ENCODE measurements around the gene GLIS2. TPM values are rescaled to one million over a fixed set of nuclear protein-coding genes. Genes with fewer than 3 reads are reported as not detected.
"Not testable (repeated sequence)": the region's sequence is repeated elsewhere in the genome, so short reads cannot be mapped to it uniquely, and the experiment has no call there.

The GLIS2 gene
- polyA plus RNA-seq, 3 donors, result 6.2 to 13.6 (median 11.2) TPM

- 3 to 4% (median 4%) methylated on average over 27 to 30 of the region's 30 CpGs for WGBS, 3 donors
- H3K27ac ChIP-seq (ENCODE audit: low read depth, low read length), result peak overlapping the region; percentile 49
These were observed 12.3 kb downstream of the GLIS2 start for GRCh38 chr16:4328046-4328781.

GRCh38 chr16:4328782-4329775, 13.2 kb downstream of the GLIS2 start:
- 49 to 54% (median 54%) methylated on average over 17 of the region's 17 CpGs for WGBS, 3 donors
- H3K27ac ChIP-seq (ENCODE audit: low read depth, low read length), result peak overlapping the region; percentile 49

DNA sequence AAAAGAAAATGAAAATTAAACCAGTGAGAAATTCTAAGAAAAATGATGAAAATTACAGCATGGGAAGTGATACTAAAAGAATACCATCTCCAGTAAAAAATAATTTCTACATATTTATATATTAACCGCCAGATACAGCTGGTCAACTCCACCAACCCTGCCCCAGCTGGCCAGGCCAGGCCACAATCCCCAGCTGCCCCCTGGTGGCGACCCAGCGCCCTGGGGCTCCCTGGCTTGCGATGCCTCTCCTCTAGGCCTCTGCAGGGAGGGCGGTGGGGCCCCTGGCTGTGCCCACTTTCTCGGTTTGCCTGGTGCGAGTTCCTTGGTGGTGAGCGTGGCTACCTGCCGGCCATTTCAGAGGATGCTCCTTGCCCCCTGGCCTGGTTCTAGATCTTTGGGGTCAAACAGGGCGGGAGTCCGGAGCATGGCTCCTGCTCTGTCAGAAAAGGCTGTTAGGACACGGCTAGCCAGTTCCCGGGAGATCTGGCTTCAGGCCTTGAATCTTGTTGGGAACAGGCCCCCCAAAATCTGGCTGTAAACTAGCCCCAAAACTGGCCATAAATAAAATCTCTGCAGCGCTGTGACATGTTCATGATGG, 14.5 kb downstream of the GLIS2 start:
- WGBS, 3 donors, result 38 to 49% (median 44%) methylated on average over 14 of the region's 14 CpGs

DNA sequence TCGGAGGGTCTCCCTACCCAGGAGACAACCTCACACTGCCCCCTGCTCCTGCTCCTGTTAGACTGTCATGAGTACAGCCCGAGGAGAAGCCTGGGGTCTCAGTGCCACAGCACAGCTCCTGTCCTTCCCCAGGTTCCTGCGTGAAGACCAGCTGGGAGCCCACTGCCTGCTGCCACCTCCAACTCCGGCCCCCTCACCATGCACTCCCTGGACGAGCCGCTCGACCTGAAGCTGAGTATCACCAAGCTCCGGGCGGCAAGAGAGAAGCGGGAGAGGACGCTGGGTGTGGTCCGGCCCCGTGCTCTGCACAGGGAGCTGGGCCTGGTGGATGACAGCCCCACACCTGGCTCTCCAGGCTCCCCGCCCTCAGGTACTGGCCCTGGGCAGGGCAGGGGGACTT, 16.2 kb downstream of the GLIS2 start:
- WGBS, 3 donors, result 88 to 94% (median 89%) methylated on average over 14 of the region's 14 CpGs
- no peak overlapping the region for H3K27ac ChIP-seq (ENCODE audit: low read depth, low read length)

More for the DNA sequence above, 14.5 kb downstream of the GLIS2 start:
- no peak overlapping the region for H3K27ac ChIP-seq (ENCODE audit: low read depth, low read length)

DNA sequence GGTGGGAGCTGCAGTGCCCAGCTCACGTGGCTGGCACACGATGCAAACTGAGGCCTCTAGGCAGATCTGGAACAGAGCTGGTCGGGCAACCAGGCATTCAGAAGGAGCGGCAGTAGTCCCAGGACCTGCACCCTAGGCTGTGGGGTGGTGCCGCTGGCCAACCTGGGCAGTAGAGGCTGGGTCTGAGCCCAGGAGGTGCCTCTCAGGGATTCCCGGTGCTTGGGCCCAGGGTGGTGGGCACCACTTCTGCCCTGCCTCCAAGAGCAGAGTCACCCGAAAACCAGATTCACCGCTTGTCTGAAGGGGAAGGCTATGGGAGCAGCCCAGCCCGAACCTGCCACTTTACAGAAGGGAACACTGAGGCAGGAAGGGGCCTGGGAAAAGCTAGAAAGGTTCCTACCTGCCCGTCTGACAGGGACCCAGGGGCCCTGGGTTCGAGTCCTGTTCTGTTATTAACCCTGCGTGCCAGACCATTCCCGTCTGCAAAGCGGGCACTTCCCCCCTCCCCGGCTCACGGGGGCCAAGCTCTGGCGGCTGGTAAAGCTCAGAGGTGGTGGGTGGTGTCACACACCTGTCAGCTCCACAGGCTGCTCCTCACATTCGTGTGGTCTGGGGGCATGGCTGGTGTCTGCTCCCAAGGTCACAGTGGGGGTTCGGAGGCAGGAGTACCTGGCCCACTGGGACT, 16.9 kb downstream of the GLIS2 start:
- H3K27ac ChIP-seq (ENCODE audit: low read depth, low read length), result no peak overlapping the region
- 82 to 84% (median 83%) methylated on average over 17 to 19 of the region's 19 CpGs for WGBS, 3 donors

DNA sequence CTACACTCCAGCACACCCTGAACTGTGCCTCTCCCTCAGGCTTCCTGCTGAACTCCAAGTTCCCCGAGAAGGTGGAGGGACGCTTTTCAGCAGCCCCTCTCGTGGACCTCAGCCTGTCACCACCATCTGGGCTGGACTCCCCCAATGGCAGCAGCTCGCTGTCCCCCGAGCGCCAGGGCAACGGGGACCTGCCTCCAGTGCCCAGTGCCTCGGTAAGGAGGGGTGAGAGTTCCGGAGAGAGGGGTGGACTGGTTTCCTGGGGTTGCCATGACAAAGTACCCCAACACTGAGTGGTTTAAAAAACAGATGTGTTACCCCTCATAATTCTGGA, 17.4 kb downstream of the GLIS2 start:
- WGBS, 3 donors, result 68 to 89% (median 71%) methylated on average over 9 of the region's 9 CpGs
- no peak overlapping the region for H3K27ac ChIP-seq (ENCODE audit: low read depth, low read length)

- 90 to 93% (median 91%) methylated on average over 9 of the region's 9 CpGs for WGBS, 3 donors
- H3K27ac ChIP-seq (ENCODE audit: low read depth, low read length), result not testable (repeated sequence)
These were observed 17.8 kb downstream of the GLIS2 start for GRCh38 chr16:4333714-4334113.

GRCh38 chr16:4334724-4335495, 19.0 kb downstream of the GLIS2 start:
- no peak overlapping the region for H3K27ac ChIP-seq (ENCODE audit: low read depth, low read length)
- WGBS, 3 donors, result 85 to 91% (median 90%) methylated on average over 28 to 32 of the region's 32 CpGs

GRCh38 chr16:4336701-4337539, 21.1 kb downstream of the GLIS2 start:
- 89 to 91% (median 91%) methylated on average over 36 to 41 of the region's 41 CpGs for WGBS, 3 donors
- no peak overlapping the region for H3K27ac ChIP-seq (ENCODE audit: low read depth, low read length)

DNA sequence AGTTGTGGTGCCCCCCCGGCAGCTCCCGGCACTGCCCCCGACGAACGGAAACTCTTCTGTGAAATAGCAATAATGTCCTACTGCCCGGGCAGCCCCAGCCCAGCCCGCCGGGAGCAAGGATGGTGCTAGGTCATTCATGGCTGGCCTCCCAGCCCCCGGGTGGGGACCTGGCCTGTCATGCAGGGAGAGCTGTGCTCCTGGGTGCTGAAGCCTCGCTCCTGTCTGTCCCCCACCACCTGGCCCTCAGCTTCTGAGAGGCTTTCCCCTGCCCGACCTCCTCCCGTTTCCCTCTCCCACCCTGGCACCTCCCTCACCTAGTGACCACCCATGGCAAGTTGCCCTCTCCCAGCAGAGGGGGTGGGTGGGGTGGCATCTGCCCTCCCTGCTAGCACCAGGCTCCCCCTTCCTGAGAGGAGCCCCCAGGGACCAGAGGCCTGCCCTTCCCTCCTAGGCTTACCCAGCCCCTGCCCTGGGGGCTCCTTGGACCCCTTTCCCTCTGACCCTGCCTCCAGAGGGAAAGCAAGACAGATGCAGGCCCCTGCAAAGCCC, 21.7 kb downstream of the GLIS2 start:
- no peak overlapping the region for H3K27ac ChIP-seq (ENCODE audit: low read depth, low read length)
- 69 to 76% (median 71%) methylated on average over 5 to 12 of the region's 12 CpGs for WGBS, 3 donors

DNA sequence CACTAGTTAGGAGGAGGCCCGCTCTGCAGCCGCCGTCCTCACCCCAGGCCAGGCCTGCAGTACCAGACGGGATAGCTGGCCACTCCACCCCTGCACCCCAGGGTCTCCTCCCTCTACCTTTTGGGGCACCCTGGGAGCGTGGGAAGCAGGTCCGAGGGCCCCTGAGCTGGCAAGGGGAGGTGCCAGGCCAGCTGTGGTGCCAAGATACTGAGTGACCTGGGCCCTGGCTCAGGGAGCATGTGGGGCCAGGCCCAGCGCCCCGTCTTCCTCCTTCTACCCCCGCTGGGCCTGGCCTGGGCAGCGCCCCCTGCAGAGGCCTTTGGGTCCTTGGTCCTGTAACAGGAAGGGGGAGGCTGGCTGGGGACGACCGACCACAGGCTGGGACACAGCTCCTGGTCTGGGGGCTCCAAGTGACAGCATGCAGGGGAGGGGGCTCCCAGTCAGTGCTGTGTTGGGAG, 22.3 kb downstream of the GLIS2 start:
- WGBS, 3 donors, result 85 to 91% (median 86%) methylated on average over 12 of the region's 12 CpGs
- no peak overlapping the region for H3K27ac ChIP-seq (ENCODE audit: low read depth, low read length)

DNA sequence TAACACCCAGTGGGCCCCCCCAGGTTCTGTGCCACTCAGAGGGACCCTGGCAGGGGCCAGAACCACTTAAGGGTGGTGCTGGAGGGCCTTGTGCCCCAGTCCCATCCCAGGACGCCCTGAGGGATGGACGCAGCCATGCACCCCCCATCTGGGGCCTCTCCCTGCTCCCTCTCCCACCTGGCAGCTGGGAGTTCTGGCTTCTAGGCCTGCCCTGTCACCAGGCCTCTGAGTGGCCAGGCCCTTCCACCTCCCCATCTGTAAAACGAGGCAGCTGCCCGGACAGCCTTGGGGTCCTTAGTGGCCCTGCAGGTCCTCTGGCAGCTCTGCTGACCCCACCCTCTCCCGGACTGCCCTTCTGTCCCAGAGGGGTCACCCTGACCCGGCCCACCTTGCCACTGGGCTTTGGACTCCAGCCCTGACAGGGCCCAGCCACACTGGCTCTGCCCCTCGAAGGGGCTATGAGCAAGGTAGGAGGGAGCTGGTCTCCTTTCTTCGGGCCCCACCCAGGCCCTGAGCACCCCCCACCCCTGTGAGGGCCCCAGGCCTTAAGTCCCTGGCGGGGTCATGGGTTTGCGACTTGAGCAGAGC, 22.9 kb downstream of the GLIS2 start:
- WGBS, 3 donors, result 72 to 86% (median 82%) methylated on average over 8 to 10 of the region's 10 CpGs
- no peak overlapping the region for H3K27ac ChIP-seq (ENCODE audit: low read depth, low read length)

DNA sequence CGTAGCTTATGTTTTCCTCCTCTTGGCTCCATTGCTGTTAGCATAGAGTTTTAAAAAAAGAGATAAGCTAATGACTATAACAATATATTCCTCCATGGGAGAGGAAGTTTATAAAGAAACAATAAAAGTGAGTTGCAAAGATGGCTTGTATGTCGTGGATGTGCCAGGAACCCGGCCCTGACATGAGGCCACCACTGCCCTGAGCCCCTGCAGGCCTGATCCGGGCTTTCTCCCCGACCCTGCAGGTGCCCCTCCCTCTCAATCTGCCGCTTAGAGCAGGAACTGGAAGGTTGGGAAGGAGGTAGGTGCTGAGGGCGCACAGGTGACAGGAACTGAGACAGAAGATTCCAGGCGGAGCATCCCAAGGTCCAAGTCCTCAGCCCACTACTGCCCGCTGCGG, 23.6 kb downstream of the GLIS2 start:
- H3K27ac ChIP-seq (ENCODE audit: low read depth, low read length), result no peak overlapping the region
- WGBS, 3 donors, result 78 to 82% (median 81%) methylated on average over 10 of the region's 10 CpGs

- 41 to 57% (median 47%) methylated on average over 14 of the region's 14 CpGs for WGBS, 3 donors
- no peak overlapping the region for H3K27ac ChIP-seq (ENCODE audit: low read depth, low read length)
These were observed 24.0 kb downstream of the GLIS2 start for GRCh38 chr16:4339909-4340308.

- H3K27ac ChIP-seq (ENCODE audit: low read depth, low read length), result no peak overlapping the region
These were observed 24.6 kb downstream of the GLIS2 start for GRCh38 chr16:4340443-4340842.

DNA sequence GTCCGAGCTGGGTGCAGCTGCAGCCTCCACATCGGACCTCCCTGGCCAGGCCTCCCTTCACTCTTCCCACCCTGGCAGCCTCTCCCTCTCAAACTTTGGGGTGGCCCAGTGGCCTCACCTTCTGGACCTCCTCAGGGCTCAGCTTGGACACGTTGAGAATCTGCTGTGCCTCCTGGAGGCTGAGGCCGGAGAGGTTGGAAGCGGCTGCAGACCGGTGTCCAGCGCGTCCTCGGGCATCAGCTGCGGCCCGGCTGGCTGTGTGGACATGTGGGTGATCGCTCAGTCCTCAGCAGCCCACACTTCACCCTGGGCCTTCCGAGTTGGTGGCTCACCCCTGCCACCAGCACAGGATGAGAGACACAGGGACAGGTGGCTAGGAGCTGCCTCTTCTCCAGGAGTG, 25.4 kb downstream of the GLIS2 start:
- WGBS, 3 donors, result 92 to 94% (median 94%) methylated on average over 13 of the region's 13 CpGs
- no peak overlapping the region for H3K27ac ChIP-seq (ENCODE audit: low read depth, low read length)

More at GRCh38 chr16:4340443-4340842, 24.6 kb downstream of the GLIS2 start:
- WGBS, 3 donors, result 79 to 85% (median 85%) methylated on average over 5 to 6 of the region's 6 CpGs

Data from adipose tissue (tissue), 3 donors.